PC-3 (cell line): ENCODE data around the gene STAB2. TPM values are rescaled to one million over a fixed set of nuclear protein-coding genes. Genes with fewer than 3 reads are reported as not detected.

ENCODE experiments used
- ATAC-seq: fragments of 200-7000 bp; cut with Tn5 transposase; 2 replicates; pipeline ENCODE4 v1.9.1; 2020; ENCODE audit warnings: mild to moderate bottlenecking, moderate library complexity
- BruUV-seq: library from RNA; stranded (reverse); fragments of 400-500 nt; replicated peaks from 2 replicates; lab custom pipeline; 2021; lab: Mats Ljungman, UMichigan
- CTCF ChIA-PET: fragments of 300-600 bp; sonication (Branson Sonifier 250); formaldehyde crosslinking; loops from one replicate; lab custom pipeline; 2022; ENCODE audit warnings: antibody characterized with exemption; lab: Charles Lee
- POLR2A ChIA-PET: fragments of 300-600 bp; sonication (Branson Sonifier 250); formaldehyde crosslinking; loops from one replicate; lab custom pipeline; 2022; ENCODE audit warnings: antibody characterized with exemption; ENCODE audit not compliant: unreplicated experiment; lab: Charles Lee
- DNase-seq: peaks from one replicate; pipeline ENCODE4 v3.0.0-alpha.2; 2015
- H2AFZ ChIP-seq: fragments of 300-600 bp; sonication (generic); 2 replicates; pipeline ENCODE4 v1.6.0; 2016; ENCODE audit warnings: antibody characterized with exemption, low read length
- H3F3A ChIP-seq: fragments of 300-600 bp; sonication (generic); one replicate; pipeline ENCODE4 v1.6.0; 2017; ENCODE audit warnings: antibody characterized with exemption, low read length, control low read depth, mild to moderate bottlenecking; ENCODE audit not compliant: unreplicated experiment
- H3K27ac ChIP-seq: fragments of 300-600 bp; sonication (generic); 2 replicates; pipeline ENCODE4 v1.5.1; 2016; ENCODE audit warnings: mild to moderate bottlenecking, low read length
- H3K27me3 ChIP-seq: fragments of 300-600 bp; sonication (generic); 2 replicates; pipeline ENCODE4 v1.6.1; 2016; ENCODE audit warnings: low read length, mixed read lengths
- H3K36me3 ChIP-seq: fragments of 300-600 bp; sonication (generic); 2 replicates; pipeline ENCODE4 v1.6.1; 2016; ENCODE audit warnings: low read depth, mixed run types, low read length, mixed read lengths
- H3K4me1 ChIP-seq: fragments of 300-600 bp; sonication (generic); 2 replicates; pipeline ENCODE4 v1.5.1; 2016; ENCODE audit warnings: low read length; ENCODE audit not compliant: insufficient read depth
- H3K4me2 ChIP-seq: fragments of 300-600 bp; sonication (generic); 2 replicates; pipeline ENCODE4 v1.6.0; 2016; ENCODE audit warnings: low read length
- H3K4me3 ChIP-seq: fragments of 300-600 bp; sonication (generic); 2 replicates; pipeline ENCODE4 v1.5.1; 2016; ENCODE audit warnings: mild to moderate bottlenecking, low read length, mixed read lengths
- H3K79me2 ChIP-seq: fragments of 300-600 bp; sonication (generic); 2 replicates; pipeline ENCODE4 v1.6.1; 2017; ENCODE audit warnings: low read length, mixed read lengths
- H3K9ac ChIP-seq: fragments of 300-600 bp; sonication (generic); 2 replicates; pipeline ENCODE4 v1.6.0; 2016; ENCODE audit warnings: mild to moderate bottlenecking, low read length
- H3K9me2 ChIP-seq: fragments of 300-600 bp; sonication (generic); replicated peaks from 2 replicates; pipeline ENCODE4 v1.6.1; 2016; ENCODE audit warnings: mixed run types, low read length, mixed read lengths
- H3K9me3 ChIP-seq: fragments of 300-600 bp; sonication (generic); 2 replicates; pipeline ENCODE4 v1.6.1; 2016; ENCODE audit warnings: low read length, mixed read lengths
- H4K20me1 ChIP-seq: fragments of 300-600 bp; sonication (generic); 2 replicates; pipeline ENCODE4 v1.6.1; 2016; ENCODE audit warnings: low read length, mixed read lengths
- EZH2 ChIP-seq: fragments of 300-600 bp; sonication (generic); IDR thresholded peaks from one replicate; pipeline ENCODE4 v1.6.1; 2017; ENCODE audit warnings: antibody characterized with exemption, mild to moderate bottlenecking, low read length; ENCODE audit not compliant: unreplicated experiment
- EZH2phosphoT487 ChIP-seq: fragments of 300-600 bp; sonication (generic); IDR thresholded peaks from 2 replicates; pipeline ENCODE4 v1.6.1; 2018; ENCODE audit warnings: mild to moderate bottlenecking, antibody characterized with exemption, low read length, borderline replicate concordance
- intact Hi-C: fragments of 100-400 bp; cut with micrococcal nuclease; formaldehyde crosslinking; loops from 2 replicates; pipeline ENCODE4 v1.9.0; 2023
- total RNA-seq: library from RNA; depleted of rRNA; stranded (reverse); fragments of >200 nt; gene quantifications from 2 replicates; pipeline ENCODE4 v1.2.3, GENCODE V29; 2014
- TF ChIP-seq, protein P1 (sequence below): fragments of 300-600 bp; sonication (generic); conservative IDR thresholded peaks from 2 replicates; pipeline ENCODE4 v1.5.1; 2017; ENCODE audit warnings: antibody characterized with exemption, low read depth, mild to moderate bottlenecking, low read length

STAB2 gene
- total RNA-seq, 1 experiment from 2014 or later: not detected

- Histone ChIP-seq H3K9ac (no peak overlapping the region), H3K79me2 (no peaks in the 10 kb centered on the region), H3K27me3 (peaks cover 66% of the 10 kb centered on the region), H3K36me3 (no peaks in the 10 kb centered on the region), H4K20me1 (no peaks in the 10 kb centered on the region), H3K27ac (no peak overlapping the region), H3K4me2 (no peak overlapping the region), H3K4me3 (no peak overlapping the region), H3K4me1 (no peaks in the 10 kb centered on the region), H3F3A (no peaks in the 10 kb centered on the region), H3K9me2 (no peaks in the 10 kb centered on the region), H3K9me3 (no peaks in the 10 kb centered on the region), H2AFZ (no peak overlapping the region)
- intact Hi-C loops: no loop called here
- CTCF ChIA-PET: no interaction called here
- TF ChIP-seq EZH2: no peak
- TF ChIP-seq, protein P1, sequence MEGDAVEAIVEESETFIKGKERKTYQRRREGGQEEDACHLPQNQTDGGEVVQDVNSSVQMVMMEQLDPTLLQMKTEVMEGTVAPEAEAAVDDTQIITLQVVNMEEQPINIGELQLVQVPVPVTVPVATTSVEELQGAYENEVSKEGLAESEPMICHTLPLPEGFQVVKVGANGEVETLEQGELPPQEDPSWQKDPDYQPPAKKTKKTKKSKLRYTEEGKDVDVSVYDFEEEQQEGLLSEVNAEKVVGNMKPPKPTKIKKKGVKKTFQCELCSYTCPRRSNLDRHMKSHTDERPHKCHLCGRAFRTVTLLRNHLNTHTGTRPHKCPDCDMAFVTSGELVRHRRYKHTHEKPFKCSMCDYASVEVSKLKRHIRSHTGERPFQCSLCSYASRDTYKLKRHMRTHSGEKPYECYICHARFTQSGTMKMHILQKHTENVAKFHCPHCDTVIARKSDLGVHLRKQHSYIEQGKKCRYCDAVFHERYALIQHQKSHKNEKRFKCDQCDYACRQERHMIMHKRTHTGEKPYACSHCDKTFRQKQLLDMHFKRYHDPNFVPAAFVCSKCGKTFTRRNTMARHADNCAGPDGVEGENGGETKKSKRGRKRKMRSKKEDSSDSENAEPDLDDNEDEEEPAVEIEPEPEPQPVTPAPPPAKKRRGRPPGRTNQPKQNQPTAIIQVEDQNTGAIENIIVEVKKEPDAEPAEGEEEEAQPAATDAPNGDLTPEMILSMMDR: no peak
- TF ChIP-seq EZH2phosphoT487: no peak
- ATAC-seq (no peak), DNase-seq (no peak)
- POLR2A ChIA-PET: no interaction called here
- no TSS peak for BruUV-seq
Observed at GRCh38 chr12:103707446-103707845, 120.4 kb downstream of the STAB2 start.

- no peak overlapping the region for H3K27ac ChIP-seq
- H3K4me1 ChIP-seq: no peaks in the 10 kb centered on the region
- H3K79me2 ChIP-seq: no peaks in the 10 kb centered on the region
- TF ChIP-seq EZH2: no peak
- TF ChIP-seq EZH2phosphoT487: no peak
- TF ChIP-seq, protein P1: no peak
- no peaks in the 10 kb centered on the region for H3K9me2 ChIP-seq
- POLR2A ChIA-PET: no interaction called here
- H3K36me3 ChIP-seq: no peaks in the 10 kb centered on the region
- CTCF ChIA-PET: no interaction called here
- H3K9ac ChIP-seq: no peak overlapping the region
- H3K27me3 ChIP-seq: peaks cover 86% of the 10 kb centered on the region
- H3K9me3 ChIP-seq: no peaks in the 10 kb centered on the region
- no peak for DNase-seq
- H3F3A ChIP-seq: no peaks in the 10 kb centered on the region
- intact Hi-C loops: no loop called here
- no peaks in the 10 kb centered on the region for H4K20me1 ChIP-seq
- ATAC-seq: no peak
- H3K4me3 ChIP-seq: no peak overlapping the region
- no peak overlapping the region for H2AFZ ChIP-seq
- no peak overlapping the region for H3K4me2 ChIP-seq
- BruUV-seq: no TSS peak
Observed at GRCh38 chr12:103710544-103710943, 123.5 kb downstream of the STAB2 start.

DNA sequence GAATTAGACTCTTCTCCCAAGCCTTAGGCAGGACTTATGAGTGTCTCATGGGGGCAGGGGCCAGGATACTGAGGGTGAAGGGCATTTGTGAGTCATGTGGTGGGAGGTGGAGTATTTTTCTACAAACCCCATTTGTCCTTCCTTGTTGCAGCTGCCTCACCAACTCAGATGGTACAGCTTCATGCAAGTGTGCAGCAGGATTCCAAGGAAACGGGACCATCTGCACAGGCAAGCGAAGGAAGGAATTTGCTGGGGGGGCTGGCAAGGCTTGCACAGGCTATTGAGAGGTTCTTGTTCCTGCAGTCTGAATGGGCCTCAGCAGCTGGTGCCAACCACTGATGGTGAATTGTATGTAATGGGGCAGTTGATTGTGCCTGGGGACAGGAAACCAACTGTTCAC, 125.1 kb downstream of the STAB2 start:
- H3K79me2 ChIP-seq: no peaks in the 10 kb centered on the region
- H3K4me3 ChIP-seq: no peak overlapping the region
- H3K9me3 ChIP-seq: no peaks in the 10 kb centered on the region
- H3F3A ChIP-seq: no peaks in the 10 kb centered on the region
- no peak overlapping the region for H3K9ac ChIP-seq
- no peak overlapping the region for H3K27ac ChIP-seq
- no peaks in the 10 kb centered on the region for H4K20me1 ChIP-seq
- ATAC-seq (no peak), DNase-seq (no peak)
- CTCF ChIA-PET: no interaction called here
- no peaks in the 10 kb centered on the region for H3K36me3 ChIP-seq
- H3K4me1 ChIP-seq: no peaks in the 10 kb centered on the region
- BruUV-seq: no TSS peak
- no peak overlapping the region for H2AFZ ChIP-seq
- TF ChIP-seq EZH2 (no peak), EZH2phosphoT487 (no peak)
- TF ChIP-seq, protein P1: no peak
- H3K4me2 ChIP-seq: no peak overlapping the region
- H3K27me3 ChIP-seq: peaks cover 95% of the 10 kb centered on the region
- H3K9me2 ChIP-seq: no peaks in the 10 kb centered on the region
- intact Hi-C loops: no loop called here
- POLR2A ChIA-PET: no interaction called here
